Measurements from ENCODE around the gene CACNB4. TPM values are rescaled to one million over a fixed set of nuclear protein-coding genes. Genes with fewer than 3 reads are reported as not detected.

CACNB4 gene
- total and polyA plus RNA-seq, 4 donors, result 13.8 to 62.9 (median 23.6) TPM

DNA sequence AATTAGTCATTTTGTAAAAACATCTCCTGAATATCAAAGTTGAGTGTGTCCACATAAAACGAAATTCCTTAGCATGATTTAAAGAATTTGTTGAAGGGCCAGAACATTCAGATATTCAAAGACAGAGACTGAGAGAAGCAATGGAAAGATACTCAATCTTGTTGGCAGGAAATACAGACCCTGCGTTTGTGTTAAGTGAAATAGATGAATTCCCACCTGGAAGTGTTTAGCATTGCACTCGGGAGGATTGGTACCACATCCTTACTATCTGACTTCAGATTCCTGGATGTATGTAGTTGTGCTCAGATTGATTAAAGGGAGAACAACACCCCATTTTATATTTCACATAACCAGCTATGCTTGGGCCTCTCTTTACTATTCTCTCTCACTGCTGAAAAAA lies 260.9 kb downstream of the CACNB4 start:
- no peak for DNase-seq (ENCODE audit: low read depth in 4 of 6, low spot score in 6 of 6)
- no peak overlapping the region for H3K27ac ChIP-seq (ENCODE audit: low read depth, low read length)
- H3K36me3 ChIP-seq (ENCODE audit: control insufficient read depth, insufficient read depth, low read length), result peaks cover 2% of the 10 kb centered on the region
- no peaks in the 10 kb centered on the region for H3K4me1 ChIP-seq (ENCODE audit: control insufficient read depth, insufficient read depth, low read length)
- H3K4me3 ChIP-seq (ENCODE audit: low read depth, low read length), result no peak overlapping the region
- H3K9me3 ChIP-seq (ENCODE audit: control insufficient read depth, insufficient read depth, low read length), result no peaks in the 10 kb centered on the region
- 80% methylated on average over 1 of the region's 3 CpGs for WGBS (ENCODE audit: insufficient coverage)
- no peaks in the 10 kb centered on the region for H3K27me3 ChIP-seq (ENCODE audit: control insufficient read depth, insufficient read depth, low read length)

- Histone ChIP-seq H3K4me3 (ENCODE audit: low read depth, low read length) (no peak overlapping the region), H3K27me3 (ENCODE audit: control insufficient read depth, insufficient read depth, low read length) (no peaks in the 10 kb centered on the region), H3K9me3 (ENCODE audit: control insufficient read depth, insufficient read depth, low read length) (no peaks in the 10 kb centered on the region), H3K4me1 (ENCODE audit: control insufficient read depth, insufficient read depth, low read length) (no peaks in the 10 kb centered on the region), H3K36me3 (ENCODE audit: control insufficient read depth, insufficient read depth, low read length) (no peaks in the 10 kb centered on the region), H3K27ac (ENCODE audit: low read depth, low read length) (no peak overlapping the region)
- WGBS (ENCODE audit: insufficient coverage), result no CpG with 5 or more reads among the region's 3 CpGs
- DNase-seq (ENCODE audit: low read depth in 4 of 6, low spot score in 6 of 6), result no peak
These were observed 264.9 kb downstream of the CACNB4 start for GRCh38 chr2:151833984-151834383.

GRCh38 chr2:151830961-151831360 lies 267.9 kb downstream of the CACNB4 start:
- Histone ChIP-seq H3K4me3 (ENCODE audit: low read depth, low read length) (no peak overlapping the region), H3K4me1 (ENCODE audit: control insufficient read depth, insufficient read depth, low read length) (no peaks in the 10 kb centered on the region), H3K36me3 (ENCODE audit: control insufficient read depth, insufficient read depth, low read length) (no peaks in the 10 kb centered on the region), H3K27me3 (ENCODE audit: control insufficient read depth, insufficient read depth, low read length) (no peaks in the 10 kb centered on the region), H3K27ac (ENCODE audit: low read depth, low read length) (no peak overlapping the region), H3K9me3 (ENCODE audit: control insufficient read depth, insufficient read depth, low read length) (no peaks in the 10 kb centered on the region)
- 88% methylated on average over 1 of the region's 2 CpGs for WGBS (ENCODE audit: insufficient coverage)
- DNase-seq (ENCODE audit: low read depth in 4 of 6, low spot score in 6 of 6), result no peak

DNA sequence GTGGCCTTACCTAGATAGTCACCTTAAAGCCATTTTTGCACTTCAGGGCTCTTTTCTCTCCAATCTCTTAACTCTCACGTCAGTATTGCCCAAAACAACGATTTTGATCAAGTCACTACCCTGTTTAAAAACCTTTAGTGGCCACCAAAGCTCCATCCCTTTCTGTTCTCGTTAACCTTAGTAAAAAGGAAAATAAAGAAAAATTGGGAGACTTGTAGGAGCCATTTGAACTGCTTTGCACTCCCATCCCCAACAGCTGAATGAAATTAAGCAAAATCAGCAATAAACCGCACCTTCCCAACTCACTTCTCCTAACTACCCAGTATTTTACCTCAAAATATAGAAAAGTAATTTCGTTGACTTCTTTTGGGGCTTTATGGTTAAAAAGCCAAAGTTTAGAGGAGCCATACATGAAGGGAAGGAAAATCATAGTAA lies 269.9 kb downstream of the CACNB4 start:
- Histone ChIP-seq H3K27me3 (ENCODE audit: control insufficient read depth, insufficient read depth, low read length) (no peaks in the 10 kb centered on the region), H3K36me3 (ENCODE audit: control insufficient read depth, insufficient read depth, low read length) (no peaks in the 10 kb centered on the region), H3K4me3 (ENCODE audit: low read depth, low read length) (peak overlapping the region; percentile 64), H3K4me1 (ENCODE audit: control insufficient read depth, insufficient read depth, low read length) (no peaks in the 10 kb centered on the region), H3K27ac (ENCODE audit: low read depth, low read length) (peak overlapping the region; percentile 81), H3K9me3 (ENCODE audit: control insufficient read depth, insufficient read depth, low read length) (no peaks in the 10 kb centered on the region)
- WGBS (ENCODE audit: insufficient coverage), result 100% methylated on average over 1 of the region's 5 CpGs
- DNase-seq (ENCODE audit: low read depth in 4 of 6, low spot score in 6 of 6), result no peak

- peak; percentile 89 to 98 (median 92) for DNase-seq (ENCODE audit: low read depth in 4 of 6, low spot score in 6 of 6)
- H3K4me1 ChIP-seq (ENCODE audit: control insufficient read depth, insufficient read depth, low read length), result peaks cover 3% of the 10 kb centered on the region
- no peaks in the 10 kb centered on the region for H3K9me3 ChIP-seq (ENCODE audit: control insufficient read depth, insufficient read depth, low read length)
- no peaks in the 10 kb centered on the region for H3K36me3 ChIP-seq (ENCODE audit: control insufficient read depth, insufficient read depth, low read length)
- peak within 1 kb of the TSS; percentile 88 for H3K4me3 ChIP-seq (ENCODE audit: low read depth, low read length)
- peak within 1 kb of the TSS; percentile 81 for H3K27ac ChIP-seq (ENCODE audit: low read depth, low read length)
- H3K27me3 ChIP-seq (ENCODE audit: control insufficient read depth, insufficient read depth, low read length), result no peaks in the 10 kb centered on the region
- WGBS (ENCODE audit: insufficient coverage), result under 1% methylated on average over 57 of the region's 64 CpGs
These were observed 270.5 kb downstream of the CACNB4 start, which contains the start of gene ARL5A for GRCh38 chr2:151828143-151828889. ARL5A (minus strand) TSS chr2:151828421; CDS start chr2:151828176, 245 bp downstream.

DNA sequence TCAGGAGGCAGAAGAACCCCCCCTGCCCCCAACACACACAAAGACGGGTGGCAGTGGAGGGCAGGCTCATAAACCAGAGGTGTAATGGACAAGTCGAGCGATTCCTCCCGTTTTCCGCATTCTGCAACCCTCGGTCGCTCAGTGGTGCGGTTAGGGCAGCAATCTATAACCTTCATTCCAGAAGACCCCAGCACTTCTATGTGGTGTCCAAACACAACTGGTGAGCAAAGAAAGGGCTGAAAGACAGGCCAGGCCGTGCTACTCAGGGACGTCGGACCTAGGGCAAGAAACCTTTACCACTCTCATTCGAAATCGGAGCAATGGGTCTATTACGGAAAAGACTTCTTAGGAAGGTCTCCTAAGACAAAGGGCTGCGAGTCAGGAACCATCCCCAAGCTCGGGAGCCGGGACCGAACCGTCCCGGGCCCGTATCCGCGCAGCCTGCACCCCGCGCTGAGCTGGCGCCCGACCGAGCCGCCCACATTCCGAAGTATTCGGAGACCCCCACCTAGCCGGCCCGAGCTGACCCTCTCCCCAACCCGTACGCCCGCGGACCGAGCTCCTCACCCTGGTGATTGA lies 271.2 kb downstream of the CACNB4 start:
- H3K9me3 ChIP-seq (ENCODE audit: control insufficient read depth, insufficient read depth, low read length), result no peaks in the 10 kb centered on the region
- no peaks in the 10 kb centered on the region for H3K36me3 ChIP-seq (ENCODE audit: control insufficient read depth, insufficient read depth, low read length)
- peak overlapping the region; percentile 76 for H3K27ac ChIP-seq (ENCODE audit: low read depth, low read length)
- 0% methylated on average over 25 of the region's 38 CpGs for WGBS (ENCODE audit: insufficient coverage)
- DNase-seq (ENCODE audit: low read depth in 4 of 6, low spot score in 6 of 6), result peak in 1 of 6 donors; percentile 29
- H3K4me1 ChIP-seq (ENCODE audit: control insufficient read depth, insufficient read depth, low read length), result peaks cover 3% of the 10 kb centered on the region
- H3K27me3 ChIP-seq (ENCODE audit: control insufficient read depth, insufficient read depth, low read length), result no peaks in the 10 kb centered on the region
- H3K4me3 ChIP-seq (ENCODE audit: low read depth, low read length), result peak overlapping the region; percentile 88

GRCh38 chr2:151826737-151827157 lies 272.1 kb downstream of the CACNB4 start:
- Histone ChIP-seq H3K36me3 (ENCODE audit: control insufficient read depth, insufficient read depth, low read length) (no peaks in the 10 kb centered on the region), H3K27ac (ENCODE audit: low read depth, low read length) (no peak overlapping the region), H3K9me3 (ENCODE audit: control insufficient read depth, insufficient read depth, low read length) (no peaks in the 10 kb centered on the region), H3K27me3 (ENCODE audit: control insufficient read depth, insufficient read depth, low read length) (no peaks in the 10 kb centered on the region), H3K4me3 (ENCODE audit: low read depth, low read length) (peak overlapping the region; percentile 88), H3K4me1 (ENCODE audit: control insufficient read depth, insufficient read depth, low read length) (peaks cover 3% of the 10 kb centered on the region)
- WGBS (ENCODE audit: insufficient coverage), result no CpG with 5 or more reads among the region's 6 CpGs
- peak in 1 of 6 donors; percentile 4 for DNase-seq (ENCODE audit: low read depth in 4 of 6, low spot score in 6 of 6)

DNA sequence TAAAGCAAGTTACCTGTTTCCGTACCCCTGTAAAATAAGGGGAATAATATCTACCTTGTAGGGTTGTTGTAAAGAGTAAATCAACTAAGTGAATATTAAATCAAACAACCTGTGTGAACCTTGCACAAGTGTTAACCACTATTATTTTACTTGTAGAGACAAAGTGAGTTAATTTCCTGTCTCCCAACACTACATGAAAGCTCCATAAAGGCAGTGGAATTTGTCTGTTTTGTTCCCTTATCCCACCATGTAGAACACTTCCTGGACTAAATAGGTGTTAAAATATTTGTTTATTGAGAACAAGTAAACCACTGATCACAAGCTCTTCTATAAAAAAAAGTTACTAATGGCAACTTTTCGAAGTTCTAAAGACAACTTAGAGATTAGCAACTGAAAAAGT lies 274.0 kb downstream of the CACNB4 start:
- Histone ChIP-seq H3K36me3 (ENCODE audit: control insufficient read depth, insufficient read depth, low read length) (no peaks in the 10 kb centered on the region), H3K27ac (ENCODE audit: low read depth, low read length) (no peak overlapping the region), H3K9me3 (ENCODE audit: control insufficient read depth, insufficient read depth, low read length) (no peaks in the 10 kb centered on the region), H3K4me3 (ENCODE audit: low read depth, low read length) (no peak overlapping the region), H3K4me1 (ENCODE audit: control insufficient read depth, insufficient read depth, low read length) (peaks cover 3% of the 10 kb centered on the region), H3K27me3 (ENCODE audit: control insufficient read depth, insufficient read depth, low read length) (no peaks in the 10 kb centered on the region)
- no CpG with 5 or more reads among the region's 2 CpGs for WGBS (ENCODE audit: insufficient coverage)
- no peak for DNase-seq (ENCODE audit: low read depth in 4 of 6, low spot score in 6 of 6)

GRCh38 chr2:151823651-151824050 lies 275.2 kb downstream of the CACNB4 start:
- no peaks in the 10 kb centered on the region for H3K9me3 ChIP-seq (ENCODE audit: control insufficient read depth, insufficient read depth, low read length)
- H3K27me3 ChIP-seq (ENCODE audit: control insufficient read depth, insufficient read depth, low read length), result no peaks in the 10 kb centered on the region
- peaks cover 3% of the 10 kb centered on the region for H3K4me1 ChIP-seq (ENCODE audit: control insufficient read depth, insufficient read depth, low read length)
- H3K36me3 ChIP-seq (ENCODE audit: control insufficient read depth, insufficient read depth, low read length), result no peaks in the 10 kb centered on the region
- WGBS (ENCODE audit: insufficient coverage), result 10% methylated on average over 3 of the region's 6 CpGs
- no peak overlapping the region for H3K27ac ChIP-seq (ENCODE audit: low read depth, low read length)
- DNase-seq (ENCODE audit: low read depth in 4 of 6, low spot score in 6 of 6), result no peak
- no peak overlapping the region for H3K4me3 ChIP-seq (ENCODE audit: low read depth, low read length)

- WGBS (ENCODE audit: insufficient coverage), result 90% methylated on average over 2 of the region's 2 CpGs
- Histone ChIP-seq H3K4me3 (ENCODE audit: low read depth, low read length) (no peak overlapping the region), H3K27me3 (ENCODE audit: control insufficient read depth, insufficient read depth, low read length) (no peaks in the 10 kb centered on the region), H3K9me3 (ENCODE audit: control insufficient read depth, insufficient read depth, low read length) (no peaks in the 10 kb centered on the region), H3K4me1 (ENCODE audit: control insufficient read depth, insufficient read depth, low read length) (peaks cover 3% of the 10 kb centered on the region), H3K36me3 (ENCODE audit: control insufficient read depth, insufficient read depth, low read length) (peaks cover 2% of the 10 kb centered on the region), H3K27ac (ENCODE audit: low read depth, low read length) (no peak overlapping the region)
- DNase-seq (ENCODE audit: low read depth in 4 of 6, low spot score in 6 of 6), result no peak
These were observed 278.9 kb downstream of the CACNB4 start for GRCh38 chr2:151819920-151820319.
